ENCODE results near the gene KRT76.
"Not testable (repeated sequence)": the region's sequence is repeated elsewhere in the genome, so short reads cannot be mapped to it uniquely, and the experiment has no call there.

KRT76 gene

GRCh38 chr12:52796839-52797528, 19.8 kb upstream of the KRT76 start:
- no peak for DNase-seq

- DNase-seq, result no peak
Observed at GRCh38 chr12:52796429-52796794, 19.3 kb upstream of the KRT76 start.

DNA sequence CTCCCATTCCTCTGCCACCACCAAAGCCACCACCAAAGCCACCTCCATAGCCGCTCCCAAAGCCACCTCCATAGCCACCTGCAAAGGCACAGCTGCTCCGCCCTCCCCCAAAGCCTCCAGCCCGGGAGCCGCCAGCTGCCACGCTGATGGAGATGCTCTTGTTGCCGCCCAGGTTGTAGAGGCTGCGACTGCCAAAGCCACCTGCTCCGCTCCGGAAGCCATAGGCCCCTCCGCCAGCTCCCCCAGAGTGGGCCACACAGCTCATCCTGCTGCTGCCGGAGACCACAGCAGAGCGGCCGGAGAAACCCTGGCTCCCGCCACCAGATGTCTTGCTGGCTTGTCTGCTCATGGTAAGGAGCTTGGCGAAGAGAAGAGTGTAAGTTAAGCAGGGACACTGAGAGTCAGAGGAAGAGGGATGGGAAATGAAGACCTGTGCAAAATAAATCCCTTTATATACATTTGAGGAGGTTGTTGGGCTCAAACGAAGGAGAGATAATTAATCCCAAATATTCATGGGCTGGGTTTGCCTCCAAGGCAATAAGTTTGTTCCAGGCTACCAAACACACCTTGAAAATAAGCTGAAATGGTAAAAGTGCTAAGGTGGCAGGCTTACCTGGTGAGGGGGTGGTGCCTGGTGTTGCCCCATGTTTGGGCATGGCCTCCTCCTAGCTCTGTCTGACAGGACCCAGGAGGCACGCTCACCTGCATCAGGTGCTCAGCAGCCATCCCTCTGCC, 18.7 kb upstream of the KRT76 start, which contains the start of gene KRT3:
Gene KRT3, minus strand, starts transcription at position 424 of the 735 bp plus-strand sequence. Its CDS starts 75 bp downstream, at position 349.
- no peak for DNase-seq

DNA sequence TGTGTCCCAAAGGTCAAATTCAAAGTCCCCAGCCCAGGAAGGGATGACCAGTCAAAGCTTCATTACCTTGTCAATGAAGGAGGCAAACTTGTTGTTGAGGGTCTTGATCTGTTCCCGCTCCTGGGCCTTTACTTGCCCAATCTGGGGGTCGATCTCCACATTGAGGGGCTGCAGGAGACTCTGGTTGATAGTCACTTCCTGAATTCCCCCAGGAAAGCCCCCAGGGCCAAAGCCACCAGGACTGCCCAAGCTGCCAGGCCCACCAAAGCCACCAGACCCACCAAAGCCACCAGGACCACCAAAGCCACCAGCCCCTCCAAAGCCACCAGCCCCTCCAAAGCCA, 18.2 kb upstream of the KRT76 start:
- not testable (repeated sequence) for DNase-seq

- DNase-seq, result no peak
Observed at GRCh38 chr12:52794479-52795331, 17.6 kb upstream of the KRT76 start.

DNA sequence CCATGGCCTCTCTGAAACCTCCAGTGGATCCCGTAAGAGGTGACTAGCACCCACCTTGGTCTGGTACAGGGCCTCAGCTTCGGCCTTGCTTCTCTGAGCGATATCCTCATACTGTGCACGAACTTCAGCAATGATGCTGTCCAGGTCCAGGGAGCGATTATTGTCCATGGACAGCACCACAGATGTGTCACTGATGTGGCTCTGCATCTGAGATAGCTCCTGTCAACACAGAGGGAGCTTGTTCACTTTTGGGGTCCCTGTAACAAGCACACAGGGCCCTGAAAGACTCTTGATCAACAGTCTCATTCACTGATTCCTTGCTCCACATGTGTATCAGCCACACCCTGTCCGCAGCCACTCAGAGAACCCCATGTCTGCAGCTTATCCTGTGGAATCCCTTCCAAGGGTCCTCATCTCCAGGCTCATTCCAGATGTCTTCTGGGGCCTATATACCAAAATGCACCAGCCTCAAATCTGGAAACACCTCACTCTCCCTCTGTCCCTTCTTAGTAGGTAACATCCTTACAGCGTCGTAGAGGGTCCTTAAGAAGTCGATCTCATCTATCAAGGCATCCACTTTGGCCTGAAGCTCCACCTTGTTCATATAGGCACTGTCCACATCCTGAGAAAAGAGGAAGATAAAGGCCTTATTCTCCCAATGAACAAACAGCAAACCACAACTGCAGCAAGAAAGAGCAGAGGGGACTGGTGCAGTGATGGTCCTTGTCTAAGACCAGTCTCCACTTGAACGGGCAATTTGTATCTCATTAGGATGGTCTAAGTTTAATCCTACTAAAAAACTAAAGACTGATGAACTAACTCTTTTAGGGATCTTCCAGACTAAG, 15.3 kb upstream of the KRT76 start:
- no peak for DNase-seq

- no peak for DNase-seq
Observed at GRCh38 chr12:52791271-52792184, 14.4 kb upstream of the KRT76 start.

GRCh38 chr12:52790427-52791270, 13.5 kb upstream of the KRT76 start:
- no peak for DNase-seq

DNA sequence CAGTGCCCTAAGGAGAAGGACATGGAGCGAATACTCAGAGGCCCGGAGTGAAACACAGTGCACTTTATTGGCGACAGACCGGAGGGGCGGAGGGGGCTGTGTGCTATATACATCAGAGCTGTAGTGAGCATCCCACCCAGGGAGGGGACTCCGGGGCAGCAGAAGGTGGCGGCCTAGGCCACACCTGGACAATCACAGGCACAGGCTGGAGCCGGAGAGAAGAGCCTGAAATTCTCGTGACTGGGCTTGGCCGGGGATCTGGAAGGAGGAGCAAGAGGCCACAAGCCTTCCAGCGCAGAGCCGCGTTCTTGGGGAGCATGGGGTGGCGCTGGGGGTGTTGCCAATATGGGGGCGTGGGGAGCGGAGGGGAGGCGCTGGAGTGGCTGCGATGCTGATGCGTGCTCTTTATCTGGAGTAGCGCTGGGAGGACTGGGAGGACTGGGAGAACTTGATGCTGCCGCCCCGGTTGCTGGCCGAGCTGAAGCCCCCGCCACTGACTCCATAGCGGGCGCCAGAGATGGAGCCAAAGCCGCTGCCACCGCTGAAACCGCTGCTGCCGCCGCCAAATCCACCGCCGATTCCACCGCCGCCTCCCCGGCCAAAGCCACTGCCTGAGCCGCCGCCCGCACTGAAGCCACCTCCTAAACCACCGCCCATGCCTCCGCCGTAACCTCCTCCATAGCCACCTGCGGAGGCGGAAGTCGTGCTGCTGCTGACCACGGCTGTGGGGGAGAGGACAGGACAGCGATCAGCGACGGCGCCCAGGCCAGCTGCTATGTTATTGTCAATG, 12.7 kb upstream of the KRT76 start:
- DNase-seq, result no peak

GRCh38 chr12:52788876-52789636, 11.9 kb upstream of the KRT76 start:
- no peak for DNase-seq

- DNase-seq, result no peak
Observed at GRCh38 chr12:52788192-52788875, 11.2 kb upstream of the KRT76 start.

DNA sequence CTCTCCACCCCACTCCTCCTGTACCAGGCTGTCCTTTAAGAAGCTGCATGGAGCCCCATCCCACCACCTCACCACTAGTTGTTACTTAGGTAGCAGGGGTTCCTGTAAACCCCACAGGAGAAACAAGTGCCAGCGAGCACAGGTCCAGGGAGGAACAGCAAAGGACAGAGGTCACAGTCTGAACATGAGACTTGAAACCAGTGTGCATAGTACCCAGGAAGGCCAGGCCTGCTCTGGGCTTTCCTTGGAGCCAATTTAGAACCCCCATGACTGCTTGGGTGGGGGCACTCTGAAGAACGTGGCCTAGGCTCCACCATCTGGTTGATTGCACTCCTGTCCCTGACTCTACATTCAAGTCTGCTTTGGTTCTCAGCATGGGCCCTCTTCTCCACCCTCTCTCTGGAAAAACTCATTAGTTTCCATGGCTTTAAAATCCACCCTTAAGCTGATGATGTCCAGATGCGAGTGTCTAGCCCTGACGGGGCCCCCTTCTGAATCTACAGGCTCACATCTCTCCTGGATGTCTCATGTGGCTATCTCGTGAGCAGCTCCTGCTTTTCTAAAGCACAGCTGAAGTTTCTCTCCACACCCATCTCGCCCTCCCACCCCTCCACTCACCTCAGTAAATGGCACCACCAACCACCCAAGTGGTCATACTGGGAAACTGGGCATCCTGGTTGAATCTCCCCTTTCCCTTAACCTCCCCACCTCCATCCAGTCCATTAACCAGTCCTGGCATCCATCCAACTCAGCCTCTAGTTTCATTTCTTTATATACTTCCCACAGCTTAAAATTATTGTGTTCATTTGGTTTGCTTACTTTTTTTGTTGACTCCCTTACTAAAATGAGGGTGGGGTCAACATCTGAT, 10.4 kb upstream of the KRT76 start:
- no peak for DNase-seq

DNA sequence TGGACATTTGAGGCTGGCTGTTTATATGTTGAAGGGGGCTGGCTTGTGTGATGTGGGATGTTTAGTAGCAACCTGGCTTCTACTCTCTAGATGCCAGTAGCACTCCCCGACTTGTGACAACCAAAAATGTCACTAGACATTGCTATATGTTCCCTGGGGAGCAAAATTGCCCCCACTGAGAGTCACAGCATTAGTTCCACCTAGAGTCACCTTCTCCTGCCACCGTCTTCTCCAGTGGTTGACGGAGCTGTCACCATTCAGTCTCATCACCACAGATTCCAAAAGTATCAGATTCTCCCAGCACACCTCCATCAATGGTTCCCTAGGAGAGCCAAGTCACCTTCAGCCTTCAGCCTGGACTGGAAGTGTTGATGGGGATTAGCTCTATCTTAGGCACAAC, 7.8 kb upstream of the KRT76 start:
- DNase-seq, result no peak

- no peak for DNase-seq
Observed at GRCh38 chr12:52783563-52784316, 6.6 kb upstream of the KRT76 start.

- no peak for DNase-seq
Observed at GRCh38 chr12:52782502-52782901, 5.4 kb upstream of the KRT76 start.

DNA sequence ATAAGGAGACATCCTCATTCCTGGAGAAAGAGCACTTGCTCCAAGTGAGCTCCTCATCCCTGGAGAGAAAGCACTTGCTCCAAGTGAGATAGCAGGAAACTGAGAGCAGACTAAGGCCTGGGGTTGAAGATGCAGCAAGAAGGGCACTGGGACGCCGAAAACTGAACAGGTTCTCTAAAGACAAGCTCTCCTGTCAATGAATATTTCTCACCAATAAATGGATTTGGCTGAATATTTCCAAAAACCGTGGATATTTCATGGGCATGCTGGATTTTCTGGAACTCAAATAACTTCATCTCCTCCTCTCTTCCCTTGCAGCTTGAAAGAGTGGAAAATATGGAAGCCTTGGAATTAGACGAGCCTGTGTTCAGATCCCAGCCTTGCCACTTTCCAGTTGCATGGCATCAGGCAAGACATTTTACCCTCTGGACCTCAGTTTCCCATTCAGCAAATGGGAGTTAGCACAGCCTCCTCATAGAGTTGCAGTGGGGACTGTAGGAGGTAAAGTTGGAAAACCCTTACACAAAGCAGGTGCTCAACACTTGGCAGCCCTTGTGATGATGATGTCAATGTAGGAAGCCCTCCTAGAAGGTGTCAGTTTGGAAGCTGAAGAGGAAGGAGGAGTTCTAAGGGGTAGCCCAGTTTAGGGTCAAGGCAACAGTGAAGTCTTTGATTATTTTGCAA, 4.4 kb upstream of the KRT76 start:
- DNase-seq, result no peak

All from stimulated activated CD4-positive, alpha-beta T cell treated with anti-CD3 and anti-CD28 coated beads, Interleukin-4, amount 100 ng/mL, for 24 hours (primary cell).